ENCODE results near the gene NKX1-1. TPM values are rescaled to one million over a fixed set of nuclear protein-coding genes. Genes with fewer than 3 reads are reported as not detected.

The NKX1-1 gene
- polyA plus RNA-seq, 1 donor (not counting 4 experiments of a cell fraction or from before 2014, with no cell fraction given) = not detected

DNA sequence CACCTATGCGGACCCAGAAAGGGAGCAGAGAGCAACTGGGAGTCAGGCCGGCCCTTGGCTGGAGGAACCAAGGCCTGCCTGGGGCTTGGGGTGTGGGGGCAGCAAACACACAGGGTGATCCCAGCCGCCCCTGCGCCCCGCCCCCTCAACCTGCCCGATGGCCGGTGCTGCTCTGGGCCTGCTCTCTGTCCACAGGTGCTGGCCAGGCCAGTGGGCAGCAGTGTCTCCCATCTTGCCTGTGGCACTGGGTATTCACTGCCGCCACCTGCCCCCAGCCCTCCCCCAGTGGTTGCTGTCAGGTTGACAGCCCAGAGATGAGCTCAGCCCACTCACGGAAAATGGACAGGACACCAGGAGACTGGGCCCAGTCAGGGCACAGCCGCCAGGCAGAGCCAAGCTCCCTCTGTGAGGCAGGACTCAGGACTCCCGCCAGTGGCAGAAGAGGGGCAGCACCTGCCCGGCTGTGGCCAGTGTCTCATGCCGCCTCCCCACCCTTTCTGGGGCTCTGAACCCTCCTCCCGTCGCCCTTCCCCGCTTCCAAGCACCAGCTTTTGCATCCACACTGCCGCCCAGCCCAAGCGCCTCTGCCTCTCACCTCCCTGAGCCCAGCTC, 4.7 kb downstream of the NKX1-1 start:
- Histone ChIP-seq H3K4me1 (ENCODE audit: control insufficient read depth, extremely low read depth, insufficient read depth, low read length) (no peaks in the 10 kb centered on the region), H3K79me2 (ENCODE audit: control insufficient read depth, insufficient read depth, low read length) (no peaks in the 10 kb centered on the region), H3K9ac (ENCODE audit: control insufficient read depth, extremely low read depth, insufficient read depth, low read length) (no peak overlapping the region), H3K27ac (ENCODE audit: control insufficient read depth, insufficient read depth, low read length) (no peak overlapping the region), H3K36me3 (ENCODE audit: control insufficient read depth in 2 of 2, extremely low read depth in 1 of 2, insufficient read depth in 2 of 2, low read length in 2 of 2) (no peaks in the 10 kb centered on the region), H4K20me1 (ENCODE audit: control insufficient read depth, extremely low read depth, insufficient read depth, low read length) (no peaks in the 10 kb centered on the region), H2AFZ (ENCODE audit: control insufficient read depth, low read length) (no peak overlapping the region), H3K4me3 (ENCODE audit: control insufficient read depth in 2 of 3, extremely low read depth in 1 of 3, insufficient read depth in 2 of 3, low read depth in 1 of 3, low read length in 3 of 3) (no peak overlapping the region), H3K9me3 (ENCODE audit: control insufficient read depth, low read depth, low read length) (peaks cover 10% of the 10 kb centered on the region), H3K4me2 (ENCODE audit: control insufficient read depth, extremely low read depth, insufficient read depth, low read depth, low read length) (no peak overlapping the region), H3K27me3 (ENCODE audit: control insufficient read depth, extremely low read depth, insufficient read depth, low read length) (peaks cover 65% of the 10 kb centered on the region), H3K9me1 (ENCODE audit: control insufficient read depth, extremely low read depth, insufficient read depth, low read length) (no peaks in the 10 kb centered on the region)
- DNase-seq (ENCODE audit: low read depth, low spot score) = no peak
- dilution Hi-C loops (cut with MboI; ENCODE audit: extremely low pct_ligation_motif_present, low sequenced_read_pairs) = loop anchor here (25.0 kb wide), 1 partner anchor 236 kb away; no protein-coding TSS in a partner anchor
- FAIRE-seq = no peak
- TF ChIP-seq EZH2 (IDR thresholded peaks at IDR 0.05; ENCODE audit: low read length) = peak; percentile 43
- TF ChIP-seq, protein P1, sequence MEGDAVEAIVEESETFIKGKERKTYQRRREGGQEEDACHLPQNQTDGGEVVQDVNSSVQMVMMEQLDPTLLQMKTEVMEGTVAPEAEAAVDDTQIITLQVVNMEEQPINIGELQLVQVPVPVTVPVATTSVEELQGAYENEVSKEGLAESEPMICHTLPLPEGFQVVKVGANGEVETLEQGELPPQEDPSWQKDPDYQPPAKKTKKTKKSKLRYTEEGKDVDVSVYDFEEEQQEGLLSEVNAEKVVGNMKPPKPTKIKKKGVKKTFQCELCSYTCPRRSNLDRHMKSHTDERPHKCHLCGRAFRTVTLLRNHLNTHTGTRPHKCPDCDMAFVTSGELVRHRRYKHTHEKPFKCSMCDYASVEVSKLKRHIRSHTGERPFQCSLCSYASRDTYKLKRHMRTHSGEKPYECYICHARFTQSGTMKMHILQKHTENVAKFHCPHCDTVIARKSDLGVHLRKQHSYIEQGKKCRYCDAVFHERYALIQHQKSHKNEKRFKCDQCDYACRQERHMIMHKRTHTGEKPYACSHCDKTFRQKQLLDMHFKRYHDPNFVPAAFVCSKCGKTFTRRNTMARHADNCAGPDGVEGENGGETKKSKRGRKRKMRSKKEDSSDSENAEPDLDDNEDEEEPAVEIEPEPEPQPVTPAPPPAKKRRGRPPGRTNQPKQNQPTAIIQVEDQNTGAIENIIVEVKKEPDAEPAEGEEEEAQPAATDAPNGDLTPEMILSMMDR (optimal IDR thresholded peaks at IDR 0.05 in 1 of 3, IDR thresholded peaks at IDR 0.05 in 1 of 3, conservative IDR thresholded peaks at IDR 0.05 in 1 of 3; ENCODE audit: extremely low read depth in 1 of 3, insufficient read depth in 2 of 3, low read length in 3 of 3) = no peak

DNA sequence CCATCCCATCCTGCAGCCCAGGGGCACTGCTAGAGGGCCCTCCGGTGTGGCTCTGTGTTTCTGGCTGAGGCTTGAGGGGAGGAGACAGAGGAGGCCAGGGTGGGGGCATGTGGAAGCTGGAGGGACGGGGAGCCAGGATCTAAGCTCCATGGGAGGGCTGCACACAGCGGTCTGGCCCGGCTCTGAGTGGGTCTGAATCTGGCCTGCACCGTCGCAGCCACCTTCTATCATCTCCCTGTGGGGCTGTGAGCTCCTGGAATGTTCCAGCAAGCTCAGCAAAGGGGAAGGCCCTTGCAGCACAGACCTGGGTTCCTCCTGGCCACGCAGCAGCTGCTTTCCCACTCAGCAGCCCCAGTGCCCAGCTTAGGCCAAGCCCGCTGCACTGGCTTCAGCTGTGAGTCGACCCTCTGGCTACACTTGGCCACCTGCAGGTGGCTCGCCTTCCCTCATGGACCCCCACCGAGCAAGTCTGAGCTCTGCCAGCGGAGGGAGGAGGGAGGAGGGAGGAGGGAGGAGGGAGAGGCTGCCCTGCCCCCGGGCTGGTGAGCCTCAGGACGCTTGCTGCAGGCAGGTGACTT, 5.3 kb downstream of the NKX1-1 start:
- H3K36me3 ChIP-seq (ENCODE audit: control insufficient read depth in 2 of 2, extremely low read depth in 1 of 2, insufficient read depth in 2 of 2, low read length in 2 of 2) = no peaks in the 10 kb centered on the region
- H3K79me2 ChIP-seq (ENCODE audit: control insufficient read depth, insufficient read depth, low read length) = no peaks in the 10 kb centered on the region
- no peaks in the 10 kb centered on the region for H4K20me1 ChIP-seq (ENCODE audit: control insufficient read depth, extremely low read depth, insufficient read depth, low read length)
- TF ChIP-seq EZH2 (IDR thresholded peaks at IDR 0.05; ENCODE audit: low read length) = no peak
- TF ChIP-seq, protein P1 (optimal IDR thresholded peaks at IDR 0.05 in 1 of 3, IDR thresholded peaks at IDR 0.05 in 1 of 3, conservative IDR thresholded peaks at IDR 0.05 in 1 of 3; ENCODE audit: extremely low read depth in 1 of 3, insufficient read depth in 2 of 3, low read length in 3 of 3) = no peak
- no peak overlapping the region for H3K27ac ChIP-seq (ENCODE audit: control insufficient read depth, insufficient read depth, low read length)
- H3K4me2 ChIP-seq (ENCODE audit: control insufficient read depth, extremely low read depth, insufficient read depth, low read depth, low read length) = no peak overlapping the region
- dilution Hi-C loops (cut with MboI; ENCODE audit: extremely low pct_ligation_motif_present, low sequenced_read_pairs) = loop anchor here (25.0 kb wide), 1 partner anchor 236 kb away; no protein-coding TSS in a partner anchor
- peaks cover 10% of the 10 kb centered on the region for H3K9me3 ChIP-seq (ENCODE audit: control insufficient read depth, low read depth, low read length)
- peaks cover 60% of the 10 kb centered on the region for H3K27me3 ChIP-seq (ENCODE audit: control insufficient read depth, extremely low read depth, insufficient read depth, low read length)
- DNase-seq (ENCODE audit: low read depth, low spot score) (no peak), FAIRE-seq (no peak)
- H2AFZ ChIP-seq (ENCODE audit: control insufficient read depth, low read length) = no peak overlapping the region
- H3K4me1 ChIP-seq (ENCODE audit: control insufficient read depth, extremely low read depth, insufficient read depth, low read length) = no peaks in the 10 kb centered on the region
- no peaks in the 10 kb centered on the region for H3K9me1 ChIP-seq (ENCODE audit: control insufficient read depth, extremely low read depth, insufficient read depth, low read length)
- no peak overlapping the region for H3K9ac ChIP-seq (ENCODE audit: control insufficient read depth, extremely low read depth, insufficient read depth, low read length)
- no peak overlapping the region for H3K4me3 ChIP-seq (ENCODE audit: control insufficient read depth in 2 of 3, extremely low read depth in 1 of 3, insufficient read depth in 2 of 3, low read depth in 1 of 3, low read length in 3 of 3)
